Adrenal gland (tissue), 12 donors: ENCODE results near the gene DNMBP. TPM values are rescaled to one million over a fixed set of nuclear protein-coding genes. Genes with fewer than 3 reads are reported as not detected.

Experiments used
- DNase-seq, 7 donors: peaks; one replicate each; pipeline ENCODE4 v3.0.0-alpha.2; 2019 to 2020
- H3K27ac ChIP-seq, 5 donors: fragments of 200-600 bp; sonication (generic) in 4 of 5; 1 replicate in 3 of 5; 2 replicates in 2 of 5; pipeline versions ENCODE4 v1.5.1 to v1.8.0; 2016 to 2020; ENCODE audit warnings: mild to moderate bottlenecking in 1 of 5
- H3K27me3 ChIP-seq: fragments of 200-600 bp; 2 replicates; pipeline ENCODE4 v1.8.0; 2021
- H3K36me3 ChIP-seq, 2 donors: fragments of 200-600 bp; replicated peaks in 1 of 2; 1 replicate in 1 of 2; 2 replicates in 1 of 2; pipeline versions ENCODE4 v1.5.1 to v1.8.0; 2018 to 2022
- H3K4me1 ChIP-seq, 2 donors: fragments of 200-600 bp; replicated peaks in 1 of 2; 1 replicate in 1 of 2; 2 replicates in 1 of 2; pipeline versions ENCODE4 v1.5.1 to v1.8.0; 2018 to 2021
- H3K4me3 ChIP-seq, 4 donors: fragments of 200-600 bp; sonication (generic) in 3 of 4; one replicate each; pipeline ENCODE4 v1.5.1; 2016 to 2018
- H3K9me3 ChIP-seq, 3 donors: fragments of 200-600 bp; sonication (generic) in 1 of 3; replicated peaks in 1 of 3; 1 replicate in 2 of 3; 2 replicates in 1 of 3; pipeline versions ENCODE4 v1.5.1 to v1.8.0; 2016 to 2021
- POLR2A ChIP-seq, 2 donors: fragments of 450-650 bp; IDR thresholded peaks; one replicate each; pipeline ENCODE4 v1.6.1; 2017; ENCODE audit warnings: antibody characterized with exemption in 2 of 2, mild to moderate bottlenecking in 2 of 2, moderate library complexity in 1 of 2
- WGBS, 4 donors: extraction: QIAGEN DNeasy Blood & Tissue Kit in 2 of 4; methylation state at CpG; one replicate each; pipeline versions ENCODE4 v1.1.5 to v1.1.7; 2013 to 2017; 5-methylcytosine and 5-hydroxymethylcytosine counted together
- intact Hi-C, 2 donors: fragments of 100-400 bp; cut with DNase I; formaldehyde crosslinking; loops; one replicate each; pipeline versions ENCODE4 v1.14.1 to v1.15.0; 2022 to 2023
- polyA plus RNA-seq, 3 donors: library from polyadenylated mRNA; stranded (reverse); fragments of 200-250 nt in 2 of 3; fragments of 350-450 nt in 1 of 3; fragmentation: Illumina TruSeq in 1 of 3; extraction: RNeasy Lipid Tissue Mini Kit (QIAGEN cat#74804) in 1 of 3; gene quantifications; one replicate each; pipeline ENCODE4 v1.2.3, GENCODE V29; 2013 to 2014
- total RNA-seq, 9 donors: library from RNA; depleted of rRNA in 4 of 9; stranded (reverse); fragments of >200 nt in 4 of 9; fragments of 120-200 nt in 1 of 9; fragmentation: NEBNext Ultra II Directional in 1 of 9; extraction: Animal tissue kit (Norgen Biotek cat#: 25700) in 1 of 9; gene quantifications; one replicate each; pipeline versions ENCODE4 v1.1.0 to v1.2.4, GENCODE V29; 2013 to 2023
- TF ChIP-seq, protein P1 (sequence below), 6 experiments: fragments of 450-650 bp in 4 of 6; fragments of 200-600 bp in 2 of 6; sonication (generic) in 1 of 6; IDR thresholded peaks; 1 replicate in 5 of 6; 2 replicates in 1 of 6; pipeline versions ENCODE4 v1.5.1 to v1.8.0; 2016 to 2021; ENCODE audit warnings: antibody characterized with exemption in 6 of 6, mild to moderate bottlenecking in 2 of 6, moderate library complexity in 1 of 6
- donor health status: healthy with polysubstance abuse.
- donor health status: Bipolar disorder and iron deficiency.
- donor health status: DM: yes; HTN: yes; CAD: no.
- donor health status: DM: no; HTN: no; CAD: no.
- donor health status: DM: no; HTN: no; CAD: no.
- donor health status: DM: yes; HTN: yes; CAD: no.

Gene DNMBP
- total and polyA plus RNA-seq, 12 donors = 5.7 to 17.9 (median 12.0) TPM

GRCh38 chr10:99979066-99979685, 30.6 kb downstream of the DNMBP start:
- Histone ChIP-seq H3K4me1 (peaks cover 36 to 71% of the 10 kb centered on the region in 2 donors), H3K36me3 (no peaks in the 10 kb centered on the region), H3K4me3 (no peak overlapping the region), H3K27ac (peak overlapping the region in 1 of 5 donors; percentile 4), H3K9me3 (no peaks in the 10 kb centered on the region), H3K27me3 (no peaks in the 10 kb centered on the region)
- no peak for DNase-seq
- TF ChIP-seq, protein P1, sequence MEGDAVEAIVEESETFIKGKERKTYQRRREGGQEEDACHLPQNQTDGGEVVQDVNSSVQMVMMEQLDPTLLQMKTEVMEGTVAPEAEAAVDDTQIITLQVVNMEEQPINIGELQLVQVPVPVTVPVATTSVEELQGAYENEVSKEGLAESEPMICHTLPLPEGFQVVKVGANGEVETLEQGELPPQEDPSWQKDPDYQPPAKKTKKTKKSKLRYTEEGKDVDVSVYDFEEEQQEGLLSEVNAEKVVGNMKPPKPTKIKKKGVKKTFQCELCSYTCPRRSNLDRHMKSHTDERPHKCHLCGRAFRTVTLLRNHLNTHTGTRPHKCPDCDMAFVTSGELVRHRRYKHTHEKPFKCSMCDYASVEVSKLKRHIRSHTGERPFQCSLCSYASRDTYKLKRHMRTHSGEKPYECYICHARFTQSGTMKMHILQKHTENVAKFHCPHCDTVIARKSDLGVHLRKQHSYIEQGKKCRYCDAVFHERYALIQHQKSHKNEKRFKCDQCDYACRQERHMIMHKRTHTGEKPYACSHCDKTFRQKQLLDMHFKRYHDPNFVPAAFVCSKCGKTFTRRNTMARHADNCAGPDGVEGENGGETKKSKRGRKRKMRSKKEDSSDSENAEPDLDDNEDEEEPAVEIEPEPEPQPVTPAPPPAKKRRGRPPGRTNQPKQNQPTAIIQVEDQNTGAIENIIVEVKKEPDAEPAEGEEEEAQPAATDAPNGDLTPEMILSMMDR (IDR thresholded peaks at IDR 0.05) = no peak
- no peak for TF ChIP-seq POLR2A (IDR thresholded peaks at IDR 0.05)
- intact Hi-C loops = no loop called here
- 78 to 89% (median 86%) methylated on average over 5 of the region's 5 CpGs for WGBS, 4 donors

GRCh38 chr10:99977916-99978315, 31.8 kb downstream of the DNMBP start:
- Histone ChIP-seq H3K9me3 (no peaks in the 10 kb centered on the region), H3K4me1 (peaks cover 27 to 63% of the 10 kb centered on the region in 2 donors), H3K36me3 (no peaks in the 10 kb centered on the region), H3K4me3 (no peak overlapping the region), H3K27ac (peak overlapping the region in 2 of 5 donors; percentile 46 to 78), H3K27me3 (no peaks in the 10 kb centered on the region)
- 89 to 97% (median 94%) methylated on average over 5 of the region's 5 CpGs for WGBS, 4 donors
- TF ChIP-seq, protein P1 (IDR thresholded peaks at IDR 0.05) = no peak
- TF ChIP-seq POLR2A (IDR thresholded peaks at IDR 0.05) = no peak
- DNase-seq = no peak
- intact Hi-C loops = no loop called here

DNA sequence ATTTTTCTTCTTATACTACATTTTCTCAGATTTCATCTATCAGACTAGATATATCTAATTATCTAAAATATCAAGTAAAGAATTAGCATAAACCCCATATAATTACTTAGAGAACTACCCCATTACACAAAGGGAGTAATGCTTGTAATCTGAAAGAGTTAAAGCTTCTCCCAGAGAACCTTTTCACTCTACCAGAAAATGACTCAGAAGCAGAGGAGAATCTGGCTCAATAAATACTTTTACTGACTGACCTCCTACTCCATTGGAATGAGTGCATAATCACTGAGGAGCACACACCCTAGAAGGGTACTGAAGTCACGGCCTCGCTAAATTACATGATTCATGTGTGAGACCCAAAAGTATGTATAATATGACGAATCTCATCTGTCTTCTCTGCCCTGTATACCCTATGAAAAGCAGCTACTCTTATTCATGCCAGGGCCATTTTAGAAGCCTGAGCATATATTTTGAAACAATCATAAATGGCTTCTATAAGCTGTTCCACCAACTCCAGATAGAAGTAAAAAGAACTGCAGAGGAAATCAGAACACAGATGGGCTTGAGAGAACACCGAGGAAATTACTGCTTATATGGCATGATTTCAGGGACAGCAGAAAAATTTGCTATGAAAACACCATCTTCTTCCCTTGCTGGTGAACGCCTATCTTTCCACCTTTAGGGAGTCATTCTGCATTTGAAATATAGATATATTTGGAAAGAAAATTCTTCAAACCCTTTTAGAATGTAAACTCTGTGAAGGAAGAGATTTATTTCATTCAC, 32.7 kb downstream of the DNMBP start:
- TF ChIP-seq, protein P1 (IDR thresholded peaks at IDR 0.05) = no peak
- TF ChIP-seq POLR2A (IDR thresholded peaks at IDR 0.05) = peak in 1 of 2 donors; percentile 42
- DNase-seq = peak in 4 of 7 donors; percentile 29 to 66 (median 60)
- Histone ChIP-seq H3K4me3 (no peak overlapping the region), H3K27ac (peak overlapping the region; percentile 55 to 78 (median 69)), H3K4me1 (peaks cover 26 to 56% of the 10 kb centered on the region in 2 donors), H3K36me3 (no peaks in the 10 kb centered on the region), H3K9me3 (no peaks in the 10 kb centered on the region), H3K27me3 (no peaks in the 10 kb centered on the region)
- intact Hi-C loops = no loop called here
- 33 to 41% (median 36%) methylated on average over 5 of the region's 5 CpGs for WGBS, 4 donors

DNA sequence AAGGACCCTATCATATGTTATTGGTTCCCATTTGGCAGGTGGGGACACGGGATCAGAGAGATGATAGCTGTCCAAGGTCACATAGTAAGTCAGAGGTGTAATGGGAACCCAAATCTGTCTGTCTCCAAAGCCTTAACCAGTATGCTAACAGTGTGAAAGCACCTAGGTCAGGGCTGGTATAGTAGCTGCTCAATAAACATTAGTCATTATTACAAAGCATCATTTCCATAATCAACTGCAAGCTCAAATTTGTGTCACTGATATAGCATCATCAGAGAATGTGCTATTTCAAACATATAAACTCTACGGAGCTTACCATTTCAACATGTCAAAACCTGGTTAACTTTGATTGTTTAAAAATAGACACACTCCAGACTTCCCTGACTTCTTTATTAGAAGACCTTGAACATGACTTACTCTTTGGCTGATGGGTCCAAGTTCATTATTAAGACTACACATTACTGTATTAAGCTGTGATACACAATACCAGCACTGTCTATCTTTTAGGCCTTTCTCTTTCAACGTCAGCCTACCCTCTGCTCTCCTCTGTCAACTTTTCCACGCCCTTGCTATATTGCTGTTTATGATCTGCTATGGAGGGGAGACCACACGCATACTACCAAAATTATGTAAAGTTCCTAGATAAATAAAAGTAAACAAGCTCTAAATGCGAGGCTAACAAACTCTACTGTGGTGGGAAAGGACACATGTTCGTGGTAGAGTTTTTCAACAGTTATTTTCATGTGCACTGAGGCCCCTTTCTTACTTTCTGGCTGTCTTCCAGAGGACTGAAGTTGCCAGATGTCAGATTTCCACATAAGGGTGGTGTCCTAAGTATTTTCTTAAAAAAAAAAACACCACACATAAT, 33.6 kb downstream of the DNMBP start:
- Histone ChIP-seq H3K27ac (peak overlapping the region; percentile 17 to 78 (median 69)), H3K9me3 (no peaks in the 10 kb centered on the region), H3K27me3 (no peaks in the 10 kb centered on the region), H3K36me3 (peaks cover 0 to 4% of the 10 kb centered on the region in 2 donors), H3K4me3 (peak overlapping the region in 1 of 4 donors; percentile 1), H3K4me1 (peaks cover 26 to 50% of the 10 kb centered on the region in 2 donors)
- intact Hi-C loops = no loop called here
- WGBS, 4 donors = 40 to 57% (median 46%) methylated on average over 7 of the region's 7 CpGs
- no peak for DNase-seq
- TF ChIP-seq POLR2A (IDR thresholded peaks at IDR 0.05) = no peak
- TF ChIP-seq, protein P1 (IDR thresholded peaks at IDR 0.05) = no peak
